Esophagus muscularis mucosa (tissue), 4 donors: ENCODE results near the gene BTF3L4. TPM values are rescaled to one million over a fixed set of nuclear protein-coding genes. Genes with fewer than 3 reads are reported as not detected.
"Not testable (repeated sequence)": the region's sequence is repeated elsewhere in the genome, so short reads cannot be mapped to it uniquely, and the experiment has no call there.

Source experiments
- DNase-seq: peaks from one replicate; pipeline ENCODE4 v3.0.0-alpha.2; 2017; ENCODE audit errors: extremely low spot score
- H3K27ac ChIP-seq, 4 donors: fragments of 200-600 bp; sonication (generic); replicated peaks in 1 of 4; 1 replicate in 3 of 4; 2 replicates in 1 of 4; pipeline ENCODE4 v1.5.1; 2016 to 2019; ENCODE audit warnings: mild to moderate bottlenecking in 1 of 4
- H3K27me3 ChIP-seq, 4 donors: fragments of 200-600 bp; sonication (generic); one replicate each; pipeline versions ENCODE4 v1.5.1 to v1.6.0; 2016 to 2019
- H3K36me3 ChIP-seq, 4 donors: fragments of 200-600 bp; sonication (generic); one replicate each; pipeline ENCODE4 v1.5.1; 2016 to 2019
- H3K4me1 ChIP-seq, 4 donors: fragments of 200-600 bp; sonication (generic); one replicate each; pipeline ENCODE4 v1.5.1; 2016 to 2019
- H3K4me3 ChIP-seq, 4 donors: fragments of 200-600 bp; sonication (generic); 1 replicate in 2 of 4; 2 replicates in 2 of 4; pipeline ENCODE4 v1.5.1; 2016 to 2019; ENCODE audit warnings: mild to moderate bottlenecking in 4 of 4, moderate library complexity in 1 of 4
- H3K9me3 ChIP-seq, 4 donors: fragments of 200-600 bp; sonication (generic); 1 replicate in 3 of 4; 2 replicates in 1 of 4; pipeline ENCODE4 v1.5.1; 2016 to 2019
- EP300 ChIP-seq: sonication (generic); formaldehyde crosslinking; IDR thresholded peaks from one replicate; pipeline ENCODE4 v1.6.1; 2017; ENCODE audit warnings: antibody characterized with exemption
- POLR2A ChIP-seq: fragments of 450-650 bp; IDR thresholded peaks from one replicate; pipeline ENCODE4 v1.6.1; 2017; ENCODE audit warnings: antibody characterized with exemption, moderate library complexity, mild to moderate bottlenecking, low read depth
- POLR2AphosphoS5 ChIP-seq, 2 donors: sonication (generic); formaldehyde crosslinking; IDR thresholded peaks; one replicate each; pipeline ENCODE4 v1.6.1; 2017; ENCODE audit warnings: antibody characterized with exemption in 2 of 2
- WGBS: methylation state at CpG from one replicate; pipeline ENCODE4 v1.1.5; 2018; 5-methylcytosine and 5-hydroxymethylcytosine counted together
- intact Hi-C: fragments of 100-400 bp; cut with DNase I; formaldehyde crosslinking; loops from one replicate; pipeline ENCODE4 v1.15.1; 2023
- total RNA-seq, 4 donors: library from RNA; depleted of rRNA; stranded (reverse); fragments of >200 nt; gene quantifications; one replicate each; pipeline versions ENCODE4 v1.1.0 to v1.2.1, GENCODE V29; 2016
- TF ChIP-seq, protein P1 (sequence below), 3 experiments: fragments of 200-600 bp in 2 of 3; fragments of 450-650 bp in 1 of 3; sonication (generic) in 2 of 3; IDR thresholded peaks; one replicate each; pipeline ENCODE4 v1.5.1; 2017 to 2019; ENCODE audit warnings: antibody characterized with exemption in 3 of 3, mild to moderate bottlenecking in 2 of 3, moderate library complexity in 1 of 3

The BTF3L4 gene
- total RNA-seq, 4 donors from 2014 or later = 22.6 to 48.5 (median 30.2) TPM

DNA sequence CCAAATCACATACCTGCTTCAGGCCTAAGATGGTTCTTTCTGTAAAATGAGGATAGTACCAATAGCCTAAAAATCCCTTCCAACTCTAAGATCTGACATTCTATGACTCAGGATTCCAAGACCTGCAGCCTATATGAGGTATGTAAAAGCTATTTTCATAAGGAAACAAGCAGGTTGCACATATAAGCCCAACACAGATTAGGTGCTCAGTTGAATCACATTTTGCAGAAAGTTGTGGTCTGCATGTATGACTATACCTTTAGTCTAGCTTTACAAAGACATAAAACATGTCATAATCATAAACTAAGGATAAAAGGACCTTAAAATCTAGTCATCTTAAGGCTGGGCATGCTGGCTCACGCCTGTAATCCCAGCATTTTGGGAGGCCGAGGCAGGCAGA is 29.8 kb upstream of the BTF3L4 start:
- 100% methylated on average over 2 of the region's 2 CpGs for WGBS
- Histone ChIP-seq H3K36me3 (peaks cover 15 to 60% (median 48%) of the 10 kb centered on the region in 4 donors), H3K4me1 (peaks cover under 1 to 12% (median 11%) of the 10 kb centered on the region in 4 donors), H3K27ac (no peak overlapping the region), H3K9me3 (no peaks in the 10 kb centered on the region), H3K27me3 (no peaks in the 10 kb centered on the region), H3K4me3 (no peak overlapping the region)
- intact Hi-C loops = no loop called here
- TF ChIP-seq POLR2A = no peak
- TF ChIP-seq POLR2AphosphoS5 (IDR thresholded peaks at IDR 0.05) = no peak
- TF ChIP-seq, protein P1, sequence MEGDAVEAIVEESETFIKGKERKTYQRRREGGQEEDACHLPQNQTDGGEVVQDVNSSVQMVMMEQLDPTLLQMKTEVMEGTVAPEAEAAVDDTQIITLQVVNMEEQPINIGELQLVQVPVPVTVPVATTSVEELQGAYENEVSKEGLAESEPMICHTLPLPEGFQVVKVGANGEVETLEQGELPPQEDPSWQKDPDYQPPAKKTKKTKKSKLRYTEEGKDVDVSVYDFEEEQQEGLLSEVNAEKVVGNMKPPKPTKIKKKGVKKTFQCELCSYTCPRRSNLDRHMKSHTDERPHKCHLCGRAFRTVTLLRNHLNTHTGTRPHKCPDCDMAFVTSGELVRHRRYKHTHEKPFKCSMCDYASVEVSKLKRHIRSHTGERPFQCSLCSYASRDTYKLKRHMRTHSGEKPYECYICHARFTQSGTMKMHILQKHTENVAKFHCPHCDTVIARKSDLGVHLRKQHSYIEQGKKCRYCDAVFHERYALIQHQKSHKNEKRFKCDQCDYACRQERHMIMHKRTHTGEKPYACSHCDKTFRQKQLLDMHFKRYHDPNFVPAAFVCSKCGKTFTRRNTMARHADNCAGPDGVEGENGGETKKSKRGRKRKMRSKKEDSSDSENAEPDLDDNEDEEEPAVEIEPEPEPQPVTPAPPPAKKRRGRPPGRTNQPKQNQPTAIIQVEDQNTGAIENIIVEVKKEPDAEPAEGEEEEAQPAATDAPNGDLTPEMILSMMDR (IDR thresholded peaks at IDR 0.05) = no peak
- TF ChIP-seq EP300 = no peak
- DNase-seq = no peak

DNA sequence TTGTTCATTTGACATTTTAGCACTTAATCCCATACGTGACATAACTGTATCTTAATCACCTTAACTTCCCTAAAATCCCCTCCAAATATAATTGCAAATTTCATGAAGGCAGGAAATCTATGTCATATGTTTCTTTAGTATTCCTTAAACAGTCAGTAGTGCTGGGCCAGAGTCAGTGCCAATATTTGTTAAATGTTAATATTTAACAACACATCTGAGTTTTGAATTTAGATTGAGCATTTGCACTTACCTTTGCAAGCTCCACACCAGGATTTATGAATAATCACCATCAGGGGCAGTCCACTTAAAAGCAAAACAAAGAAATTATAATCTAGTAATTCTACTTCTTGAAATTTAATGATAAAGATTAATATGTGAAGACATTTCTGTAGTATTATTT is 27.8 kb upstream of the BTF3L4 start:
- H3K27me3 ChIP-seq = no peaks in the 10 kb centered on the region
- H3K9me3 ChIP-seq = no peaks in the 10 kb centered on the region
- no peak overlapping the region for H3K27ac ChIP-seq
- intact Hi-C loops = no loop called here
- no peak overlapping the region for H3K4me3 ChIP-seq
- DNase-seq = no peak
- peaks cover 4 to 40% (median 30%) of the 10 kb centered on the region in 4 donors for H3K36me3 ChIP-seq
- peaks cover 15 to 31% (median 28%) of the 10 kb centered on the region in 4 donors for H3K4me1 ChIP-seq
- 88% methylated on average over 1 of the region's 1 CpG for WGBS
- TF ChIP-seq EP300 (no peak), POLR2AphosphoS5 (IDR thresholded peaks at IDR 0.05) (no peak), POLR2A (no peak)
- TF ChIP-seq, protein P1 (IDR thresholded peaks at IDR 0.05) = no peak

DNA sequence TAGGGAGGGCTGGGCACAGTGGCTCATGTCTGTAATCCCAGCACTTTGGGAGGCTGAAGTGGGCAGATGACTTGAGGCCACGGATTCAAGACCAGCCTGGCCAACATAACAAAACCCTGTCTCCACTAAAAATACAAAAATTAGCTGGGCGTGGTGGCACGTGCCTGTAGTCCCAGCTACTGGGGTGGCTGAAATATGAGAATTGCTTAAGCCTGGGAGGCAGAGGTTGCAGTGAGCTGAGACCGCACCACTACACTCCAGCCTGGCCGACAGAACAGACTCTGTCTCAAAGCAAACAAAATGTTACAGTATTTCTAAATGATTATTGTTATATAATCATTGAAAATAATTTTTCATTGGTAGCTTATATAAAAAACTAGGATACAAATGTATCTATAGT is 27.3 kb upstream of the BTF3L4 start:
- intact Hi-C loops, H3K27ac ChIP-seq, H3K27me3 ChIP-seq, H3K9me3 ChIP-seq, H3K4me3 ChIP-seq, DNase-seq: not testable (repeated sequence)
- Histone ChIP-seq H3K4me1 (peaks cover 16 to 34% (median 29%) of the 10 kb centered on the region in 4 donors), H3K36me3 (peaks cover 4 to 35% (median 25%) of the 10 kb centered on the region in 4 donors)
- 81% methylated on average over 5 of the region's 5 CpGs for WGBS

DNA sequence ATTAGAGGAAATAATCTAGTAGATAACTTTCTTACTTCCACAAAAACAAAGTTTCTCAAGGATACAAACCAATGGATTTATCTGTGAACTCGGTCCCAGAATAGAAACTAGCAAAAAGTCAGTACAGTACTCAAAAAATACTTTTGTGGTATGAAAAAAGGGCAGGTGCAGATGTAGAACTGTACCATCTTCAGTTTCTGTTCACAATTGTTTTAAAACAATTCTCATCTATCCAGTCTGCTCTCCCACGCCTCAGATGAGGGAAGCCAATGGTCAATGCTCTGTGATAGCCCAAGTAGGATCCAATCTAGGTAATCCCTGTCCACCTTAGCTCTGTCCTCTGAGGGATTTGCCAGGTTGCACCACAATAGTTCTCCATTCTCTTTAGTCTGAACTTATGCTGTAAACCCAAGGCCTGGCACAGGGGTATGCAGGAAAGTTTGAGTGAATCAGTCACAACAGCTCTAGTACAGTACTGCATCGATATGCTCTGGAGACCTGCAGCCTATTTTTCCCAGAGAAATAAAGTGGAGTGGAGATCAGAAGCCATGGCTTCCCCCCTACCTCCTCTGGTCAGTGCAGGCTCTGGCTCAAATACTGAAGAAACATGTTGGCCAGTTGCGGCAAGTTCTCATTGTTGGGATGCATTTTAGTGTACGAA is 23.8 kb upstream of the BTF3L4 start:
- peaks cover 19 to 36% (median 30%) of the 10 kb centered on the region in 4 donors for H3K4me1 ChIP-seq
- no peak for DNase-seq
- intact Hi-C loops = no loop called here
- TF ChIP-seq, protein P1 (IDR thresholded peaks at IDR 0.05) = no peak
- TF ChIP-seq POLR2AphosphoS5 (IDR thresholded peaks at IDR 0.05) = no peak
- no peak for TF ChIP-seq EP300
- no peak for TF ChIP-seq POLR2A
- H3K27me3 ChIP-seq = no peaks in the 10 kb centered on the region
- H3K36me3 ChIP-seq = peaks cover 0 to 16% (median 6%) of the 10 kb centered on the region in 4 donors
- 68% methylated on average over 5 of the region's 5 CpGs for WGBS
- H3K27ac ChIP-seq = peak overlapping the region; percentile 86 to 95 (median 94)
- H3K9me3 ChIP-seq = no peaks in the 10 kb centered on the region
- peak overlapping the region; percentile 74 to 89 (median 82) for H3K4me3 ChIP-seq

DNA sequence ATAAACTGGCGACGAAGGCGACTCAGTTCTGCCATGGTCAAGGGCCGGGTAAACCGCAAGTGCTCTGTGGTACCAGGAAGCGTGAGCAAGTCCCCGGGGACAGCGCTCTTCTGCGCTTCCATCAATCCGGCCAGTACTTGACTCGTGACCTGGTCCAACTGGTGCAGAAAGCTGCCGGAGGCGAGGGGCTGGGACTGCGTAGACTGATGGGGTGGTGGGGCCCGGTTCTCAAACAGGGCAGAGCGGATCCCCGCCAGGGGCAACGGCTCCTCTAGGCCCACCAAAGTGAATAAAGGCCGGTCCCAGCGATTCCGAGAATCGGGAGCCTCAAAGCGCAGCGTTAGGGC is 23.3 kb upstream of the BTF3L4 start:
- H3K27ac ChIP-seq = peak overlapping the region; percentile 86 to 95 (median 94)
- peaks cover 0 to 17% (median 8%) of the 10 kb centered on the region in 4 donors for H3K36me3 ChIP-seq
- peak overlapping the region; percentile 74 to 89 (median 82) for H3K4me3 ChIP-seq
- DNase-seq = no peak
- peaks cover 19 to 36% (median 30%) of the 10 kb centered on the region in 4 donors for H3K4me1 ChIP-seq
- WGBS = 9% methylated on average over 9 of the region's 24 CpGs
- intact Hi-C loops = no loop called here
- H3K27me3 ChIP-seq = no peaks in the 10 kb centered on the region
- H3K9me3 ChIP-seq = no peaks in the 10 kb centered on the region
- TF ChIP-seq POLR2AphosphoS5 (IDR thresholded peaks at IDR 0.05) (no peak), POLR2A (no peak), EP300 (no peak)
- TF ChIP-seq, protein P1 (IDR thresholded peaks at IDR 0.05) = no peak
